OCI-M1 (cell line): ENCODE measurements around the gene SDC1.
A peak's percentile ranks its signal among the peaks of the same experiment; 100 is the strongest.

Experiments used
- DNase-seq: peaks from one replicate; lab custom pipeline; 2025; lab: John Stamatoyannopoulos, UW

SDC1 gene

GRCh38 chr2:20183373-20183772, 41.6 kb downstream of the SDC1 start:
- no peak for DNase-seq

- DNase-seq: peak; percentile 11
Measured at GRCh38 chr2:20182241-20182931, 42.5 kb downstream of the SDC1 start.

- no peak for DNase-seq
Measured at GRCh38 chr2:20181761-20182160, 43.2 kb downstream of the SDC1 start.

- DNase-seq: no peak
Measured at GRCh38 chr2:20180676-20181648, 44.0 kb downstream of the SDC1 start.

GRCh38 chr2:20179755-20180594, 45.0 kb downstream of the SDC1 start:
- DNase-seq: no peak

- DNase-seq: no peak
Measured at GRCh38 chr2:20179466-20179754, 45.5 kb downstream of the SDC1 start.

- DNase-seq: no peak
Measured at GRCh38 chr2:20178666-20179465, 46.1 kb downstream of the SDC1 start.

GRCh38 chr2:20178249-20178607, 46.7 kb downstream of the SDC1 start:
- DNase-seq: no peak

- DNase-seq: no peak
Measured at GRCh38 chr2:20177556-20178248, 47.2 kb downstream of the SDC1 start.

- DNase-seq: no peak
Measured at GRCh38 chr2:20176760-20177159, 48.2 kb downstream of the SDC1 start.

- DNase-seq: no peak
Measured at GRCh38 chr2:20175931-20176330, 49.0 kb downstream of the SDC1 start.

GRCh38 chr2:20175267-20175666, 49.7 kb downstream of the SDC1 start:
- no peak for DNase-seq

GRCh38 chr2:20174410-20174809, 50.5 kb downstream of the SDC1 start:
- DNase-seq: no peak

- no peak for DNase-seq
Measured at GRCh38 chr2:20173496-20174402, 51.2 kb downstream of the SDC1 start.

- no peak for DNase-seq
Measured at GRCh38 chr2:20173064-20173463, 51.9 kb downstream of the SDC1 start.

- DNase-seq: no peak
Measured at GRCh38 chr2:20172273-20173055, 52.5 kb downstream of the SDC1 start.

- no peak for DNase-seq
Measured at GRCh38 chr2:20171445-20171977, 53.4 kb downstream of the SDC1 start.

GRCh38 chr2:20170704-20171250, 54.2 kb downstream of the SDC1 start:
- no peak for DNase-seq
